ENCODE measurements around the gene DMAC2.
"Not testable (repeated sequence)": the region's sequence is repeated elsewhere in the genome, so short reads cannot be mapped to it uniquely, and the experiment has no call there.

The DMAC2 gene

GRCh38 chr19:41442473-41443355 is 3.0 kb upstream of the DMAC2 start, which contains the start of gene ERICH4:
Gene ERICH4 (plus strand): TSS chr19:41443156. CDS start chr19:41443170, 14 bp downstream.
- no peak for DNase-seq (ENCODE audit: low spot score)

GRCh38 chr19:41441321-41441945 is 1.7 kb upstream of the DMAC2 start:
- DNase-seq (ENCODE audit: low spot score), result no peak

- DNase-seq (ENCODE audit: low spot score), result no peak
These were observed 1.7 kb downstream of the DMAC2 start for GRCh38 chr19:41437944-41438574.

- no peak for DNase-seq (ENCODE audit: low spot score)
These were observed 3.1 kb downstream of the DMAC2 start for GRCh38 chr19:41436674-41436951.

- DNase-seq (ENCODE audit: low spot score), result no peak
These were observed 3.6 kb downstream of the DMAC2 start for GRCh38 chr19:41435936-41436673.

- DNase-seq (ENCODE audit: low spot score), result not testable (repeated sequence)
These were observed 4.3 kb downstream of the DMAC2 start for GRCh38 chr19:41435376-41435775.

- no peak for DNase-seq (ENCODE audit: low spot score)
These were observed 5.3 kb downstream of the DMAC2 start for GRCh38 chr19:41434450-41434849.

- no peak for DNase-seq (ENCODE audit: low spot score)
These were observed 6.5 kb downstream of the DMAC2 start for GRCh38 chr19:41433171-41433570.

GRCh38 chr19:41431426-41432386 is 8.0 kb downstream of the DMAC2 start:
- DNase-seq (ENCODE audit: low spot score), result no peak

GRCh38 chr19:41430922-41431321 is 8.8 kb downstream of the DMAC2 start:
- DNase-seq (ENCODE audit: low spot score), result no peak

GRCh38 chr19:41428481-41428859 is 11.2 kb downstream of the DMAC2 start:
- DNase-seq (ENCODE audit: low spot score), result no peak

- DNase-seq (ENCODE audit: low spot score), result peak; percentile 58
These were observed 11.8 kb downstream of the DMAC2 start for GRCh38 chr19:41427647-41428480.

- DNase-seq (ENCODE audit: low spot score), result peak; percentile 77
These were observed 12.6 kb downstream of the DMAC2 start, which contains the start of gene B3GNT8 for GRCh38 chr19:41426952-41427646. Gene B3GNT8 (minus strand): TSS chr19:41427374. CDS start chr19:41426778, 596 bp downstream.

GRCh38 chr19:41426116-41426841 is 13.4 kb downstream of the DMAC2 start:
- DNase-seq (ENCODE audit: low spot score), result no peak

- DNase-seq (ENCODE audit: low spot score), result no peak
These were observed 14.3 kb downstream of the DMAC2 start for GRCh38 chr19:41425174-41426115.

GRCh38 chr19:41424335-41425173 is 15.2 kb downstream of the DMAC2 start:
- DNase-seq (ENCODE audit: low spot score), result no peak
